ENCODE data around the gene FAM170B. TPM values are rescaled to one million over a fixed set of nuclear protein-coding genes. Genes with fewer than 3 reads are reported as not detected.

The FAM170B gene
- total and polyA plus RNA-seq, 2 donors (not counting 3 experiments of a cell fraction or from before 2014, with no cell fraction given) = not detected

GRCh38 chr10:49103761-49104160 lies 30.1 kb downstream of the FAM170B start:
- TF ChIP-seq CTCF (IDR thresholded peaks at IDR 0.05; ENCODE audit: extremely low read depth in 1 of 2, insufficient read depth in 1 of 2, low read depth in 1 of 2, low read length in 2 of 2) (no peak), POLR2AphosphoS5 (IDR thresholded peaks at IDR 0.05; ENCODE audit: insufficient read depth, low read depth, low read length) (no peak)
- no peaks in the 10 kb centered on the region for H3K36me3 ChIP-seq (ENCODE audit: control insufficient read depth in 2 of 2, extremely low read depth in 1 of 2, insufficient read depth in 2 of 2, low read length in 2 of 2)
- H2AFZ ChIP-seq (ENCODE audit: low read depth, low read length) = no peak overlapping the region
- H4K20me1 ChIP-seq (replicated peaks; ENCODE audit: control insufficient read depth, extremely low read depth, insufficient read depth, low read length) = no peaks in the 10 kb centered on the region
- no peaks in the 10 kb centered on the region for H3K9me1 ChIP-seq (replicated peaks; ENCODE audit: control insufficient read depth, extremely low read depth, insufficient read depth, low read length)
- ChIA-PET POLR2A (no interaction called here), CTCF (no interaction called here)
- dilution Hi-C loops (cut with MboI; ENCODE audit: extremely low pct_ligation_motif_present, low sequenced_read_pairs) = no loop called here
- no peaks in the 10 kb centered on the region for H3K79me2 ChIP-seq (ENCODE audit: control insufficient read depth, insufficient read depth, low read length)
- peaks cover 0 to 2% of the 10 kb centered on the region in 2 experiments for H3K27me3 ChIP-seq (ENCODE audit: control insufficient read depth in 2 of 2, insufficient read depth in 2 of 2, low read length in 2 of 2)
- no peaks in the 10 kb centered on the region for H3K4me1 ChIP-seq (ENCODE audit: control insufficient read depth, extremely low read depth, insufficient read depth, low read length)
- no peak overlapping the region for H3K27ac ChIP-seq (ENCODE audit: insufficient read depth, low read depth, low read length)
- no peaks in the 10 kb centered on the region for H3K9me3 ChIP-seq (replicated peaks; ENCODE audit: control insufficient read depth, insufficient read depth, low read length)
- no peak for FAIRE-seq
- H3K4me3 ChIP-seq (replicated peaks in 1 of 3; ENCODE audit: insufficient read depth in 1 of 3, low read depth in 1 of 3, low read length in 3 of 3) = no peak overlapping the region
- BruUV-seq (replicated peaks) = no TSS peak
- intact Hi-C loops (cut with micrococcal nuclease) = no loop called here
- H3K9ac ChIP-seq (replicated peaks; ENCODE audit: extremely low read depth, insufficient read depth, low read length) = no peak overlapping the region
- DNase-seq (ENCODE audit: low read depth, low spot score) = no peak
- H3K4me2 ChIP-seq (ENCODE audit: insufficient read depth, low read length) = no peak overlapping the region

GRCh38 chr10:49099046-49099445 lies 34.8 kb downstream of the FAM170B start:
- no peaks in the 10 kb centered on the region for H3K79me2 ChIP-seq (ENCODE audit: control insufficient read depth, insufficient read depth, low read length)
- no peaks in the 10 kb centered on the region for H3K36me3 ChIP-seq (ENCODE audit: control insufficient read depth in 2 of 2, extremely low read depth in 1 of 2, insufficient read depth in 2 of 2, low read length in 2 of 2)
- H3K9me3 ChIP-seq (replicated peaks; ENCODE audit: control insufficient read depth, insufficient read depth, low read length) = no peaks in the 10 kb centered on the region
- FAIRE-seq (no peak), DNase-seq (ENCODE audit: low read depth, low spot score) (no peak)
- no peaks in the 10 kb centered on the region for H3K27me3 ChIP-seq (ENCODE audit: control insufficient read depth in 2 of 2, insufficient read depth in 2 of 2, low read length in 2 of 2)
- TF ChIP-seq GATA2 (IDR thresholded peaks at IDR 0.05; ENCODE audit: insufficient read depth, insufficient read length, low read depth, low read length) (no peak), FOS (IDR thresholded peaks at IDR 0.05; ENCODE audit: borderline replicate concordance, insufficient read depth, low read length) (no peak), MAX (IDR thresholded peaks at IDR 0.05; ENCODE audit: insufficient read depth, insufficient read length) (no peak)
- H4K20me1 ChIP-seq (replicated peaks; ENCODE audit: control insufficient read depth, extremely low read depth, insufficient read depth, low read length) = no peaks in the 10 kb centered on the region
- no peak overlapping the region for H3K4me2 ChIP-seq (ENCODE audit: insufficient read depth, low read length)
- H2AFZ ChIP-seq (ENCODE audit: low read depth, low read length) = no peak overlapping the region
- no peaks in the 10 kb centered on the region for H3K9me1 ChIP-seq (replicated peaks; ENCODE audit: control insufficient read depth, extremely low read depth, insufficient read depth, low read length)
- H3K9ac ChIP-seq (replicated peaks; ENCODE audit: extremely low read depth, insufficient read depth, low read length) = no peak overlapping the region
- H3K27ac ChIP-seq (ENCODE audit: insufficient read depth, low read depth, low read length) = no peak overlapping the region
- dilution Hi-C loops (cut with MboI; ENCODE audit: extremely low pct_ligation_motif_present, low sequenced_read_pairs) (no loop called here), intact Hi-C loops (cut with micrococcal nuclease) (no loop called here)
- no peak overlapping the region for H3K4me3 ChIP-seq (replicated peaks in 1 of 3; ENCODE audit: insufficient read depth in 1 of 3, low read depth in 1 of 3, low read length in 3 of 3)
- no peaks in the 10 kb centered on the region for H3K4me1 ChIP-seq (ENCODE audit: control insufficient read depth, extremely low read depth, insufficient read depth, low read length)
- ChIA-PET POLR2A (no interaction called here), CTCF (no interaction called here)
- no TSS peak for BruUV-seq (replicated peaks)

Data from endothelial cell of umbilical vein (primary cell).